NCI-H2107 treated with DMSO at 0.1 percent for 48 hours (cell line): ENCODE data around the gene CCNE1.
"Not testable (repeated sequence)": the region's sequence is repeated elsewhere in the genome, so short reads cannot be mapped to it uniquely, and the experiment has no call there.

ENCODE experiments used
- DNase-seq: peaks from one replicate; lab custom pipeline; 2025; ENCODE audit not compliant: unreplicated experiment; lab: John Stamatoyannopoulos, UW

CCNE1 gene

GRCh38 chr19:29812881-29813275 lies 1.1 kb downstream of the CCNE1 start:
- no peak for DNase-seq

- no peak for DNase-seq
These were observed 1.9 kb downstream of the CCNE1 start for GRCh38 chr19:29813642-29814041.

- no peak for DNase-seq
These were observed 3.4 kb downstream of the CCNE1 start for GRCh38 chr19:29815231-29815630.

- DNase-seq: no peak
These were observed 5.5 kb downstream of the CCNE1 start for GRCh38 chr19:29817316-29817715.

- DNase-seq: no peak
These were observed 7.5 kb downstream of the CCNE1 start for GRCh38 chr19:29819300-29819699.

GRCh38 chr19:29819986-29820385 lies 8.2 kb downstream of the CCNE1 start:
- no peak for DNase-seq

GRCh38 chr19:29823581-29824330 lies 12.0 kb downstream of the CCNE1 start:
- DNase-seq: no peak

GRCh38 chr19:29825263-29825662 lies 13.5 kb downstream of the CCNE1 start:
- DNase-seq: not testable (repeated sequence)

- DNase-seq: no peak
These were observed 19.3 kb downstream of the CCNE1 start for GRCh38 chr19:29831041-29831548.

- no peak for DNase-seq
These were observed 19.9 kb downstream of the CCNE1 start for GRCh38 chr19:29831686-29832085.

GRCh38 chr19:29832801-29833200 lies 21.0 kb downstream of the CCNE1 start:
- no peak for DNase-seq

- DNase-seq: no peak
These were observed 21.9 kb downstream of the CCNE1 start for GRCh38 chr19:29833614-29834261.

- no peak for DNase-seq
These were observed 23.4 kb downstream of the CCNE1 start for GRCh38 chr19:29834991-29835846.

- no peak for DNase-seq
These were observed 24.6 kb downstream of the CCNE1 start for GRCh38 chr19:29836409-29836825.

- no peak for DNase-seq
These were observed 25.7 kb downstream of the CCNE1 start for GRCh38 chr19:29837448-29837981.

GRCh38 chr19:29837996-29838395 lies 26.2 kb downstream of the CCNE1 start:
- DNase-seq: no peak

- no peak for DNase-seq
These were observed 28.5 kb downstream of the CCNE1 start for GRCh38 chr19:29840066-29840950.

GRCh38 chr19:29841209-29841558 lies 29.4 kb downstream of the CCNE1 start:
- no peak for DNase-seq

GRCh38 chr19:29841559-29842367 lies 30.0 kb downstream of the CCNE1 start:
- no peak for DNase-seq
